Upper lobe of right lung (tissue), 1 donor: ENCODE measurements around the gene TIFAB. TPM values are rescaled to one million over a fixed set of nuclear protein-coding genes. Genes with fewer than 3 reads are reported as not detected.

Experiments used
- ATAC-seq: fragments of 200-7000 bp; cut with Tn5 transposase; one replicate; pipeline ENCODE4 v1.9.1; 2020; ENCODE audit warnings: mild to moderate bottlenecking, moderate library complexity
- DNase-seq: peaks from one replicate; pipeline ENCODE4 v3.0.0-alpha.2; 2020
- H3K27ac ChIP-seq: fragments of 200-600 bp; one replicate; pipeline ENCODE4 v1.8.0; 2022
- H3K27me3 ChIP-seq: fragments of 200-600 bp; one replicate; pipeline ENCODE4 v1.8.0; 2022; ENCODE audit warnings: mild to moderate bottlenecking
- H3K36me3 ChIP-seq: fragments of 200-600 bp; one replicate; pipeline ENCODE4 v1.8.0; 2022
- H3K4me1 ChIP-seq: fragments of 200-600 bp; one replicate; pipeline ENCODE4 v1.8.0; 2022
- H3K4me3 ChIP-seq: fragments of 200-600 bp; one replicate; pipeline ENCODE4 v1.8.0; 2022; ENCODE audit warnings: mild to moderate bottlenecking
- H3K9me3 ChIP-seq: fragments of 200-600 bp; one replicate; pipeline ENCODE4 v1.8.0; 2022
- intact Hi-C: fragments of 100-400 bp; cut with DNase I; formaldehyde crosslinking; loops from one replicate; pipeline ENCODE4 v1.11.0; 2022
- total RNA-seq: library from RNA; stranded (reverse); fragmentation: NEBNext Ultra II Directional; extraction: Animal tissue kit (Norgen Biotek cat#: 25700); gene quantifications from one replicate; pipeline ENCODE4 v1.2.1, GENCODE V29; 2021
- TF ChIP-seq, protein P1 (sequence below): fragments of 200-600 bp; IDR thresholded peaks from one replicate; pipeline ENCODE4 v1.8.0; 2022; ENCODE audit warnings: antibody characterized with exemption
- donor health status: DM: no; HTN: yes; CAD: no; lungs with severe emphysema.

TIFAB gene
- total RNA-seq, 1 donor from 2014 or later, result 0.43 TPM

DNA sequence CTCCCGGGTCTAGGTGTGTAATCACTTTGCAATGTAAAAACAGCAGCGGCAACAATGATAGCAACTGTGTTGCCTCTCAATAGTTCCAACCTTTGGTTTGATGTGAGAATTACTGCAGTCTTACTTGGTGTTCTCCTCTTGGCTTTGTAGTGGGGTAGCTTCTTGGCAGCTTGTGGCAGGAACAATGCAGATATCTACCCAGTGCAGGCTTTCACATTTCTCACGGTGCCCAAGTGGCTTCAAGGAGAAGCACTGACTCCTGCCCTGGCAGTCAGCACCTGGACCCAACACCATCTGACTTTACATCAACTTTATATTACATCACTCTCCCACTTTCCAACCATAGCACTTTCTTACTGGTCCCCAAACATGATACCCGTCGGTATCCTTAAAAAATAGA is 28.4 kb upstream of the TIFAB start:
- no peak overlapping the region for H3K4me3 ChIP-seq
- intact Hi-C loops, result no loop called here
- H3K4me1 ChIP-seq, result no peaks in the 10 kb centered on the region
- no peak overlapping the region for H3K27ac ChIP-seq
- DNase-seq (no peak), ATAC-seq (no peak)
- peaks cover 16% of the 10 kb centered on the region for H3K27me3 ChIP-seq
- H3K36me3 ChIP-seq, result no peaks in the 10 kb centered on the region
- TF ChIP-seq, protein P1, sequence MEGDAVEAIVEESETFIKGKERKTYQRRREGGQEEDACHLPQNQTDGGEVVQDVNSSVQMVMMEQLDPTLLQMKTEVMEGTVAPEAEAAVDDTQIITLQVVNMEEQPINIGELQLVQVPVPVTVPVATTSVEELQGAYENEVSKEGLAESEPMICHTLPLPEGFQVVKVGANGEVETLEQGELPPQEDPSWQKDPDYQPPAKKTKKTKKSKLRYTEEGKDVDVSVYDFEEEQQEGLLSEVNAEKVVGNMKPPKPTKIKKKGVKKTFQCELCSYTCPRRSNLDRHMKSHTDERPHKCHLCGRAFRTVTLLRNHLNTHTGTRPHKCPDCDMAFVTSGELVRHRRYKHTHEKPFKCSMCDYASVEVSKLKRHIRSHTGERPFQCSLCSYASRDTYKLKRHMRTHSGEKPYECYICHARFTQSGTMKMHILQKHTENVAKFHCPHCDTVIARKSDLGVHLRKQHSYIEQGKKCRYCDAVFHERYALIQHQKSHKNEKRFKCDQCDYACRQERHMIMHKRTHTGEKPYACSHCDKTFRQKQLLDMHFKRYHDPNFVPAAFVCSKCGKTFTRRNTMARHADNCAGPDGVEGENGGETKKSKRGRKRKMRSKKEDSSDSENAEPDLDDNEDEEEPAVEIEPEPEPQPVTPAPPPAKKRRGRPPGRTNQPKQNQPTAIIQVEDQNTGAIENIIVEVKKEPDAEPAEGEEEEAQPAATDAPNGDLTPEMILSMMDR, result no peak
- no peaks in the 10 kb centered on the region for H3K9me3 ChIP-seq

DNA sequence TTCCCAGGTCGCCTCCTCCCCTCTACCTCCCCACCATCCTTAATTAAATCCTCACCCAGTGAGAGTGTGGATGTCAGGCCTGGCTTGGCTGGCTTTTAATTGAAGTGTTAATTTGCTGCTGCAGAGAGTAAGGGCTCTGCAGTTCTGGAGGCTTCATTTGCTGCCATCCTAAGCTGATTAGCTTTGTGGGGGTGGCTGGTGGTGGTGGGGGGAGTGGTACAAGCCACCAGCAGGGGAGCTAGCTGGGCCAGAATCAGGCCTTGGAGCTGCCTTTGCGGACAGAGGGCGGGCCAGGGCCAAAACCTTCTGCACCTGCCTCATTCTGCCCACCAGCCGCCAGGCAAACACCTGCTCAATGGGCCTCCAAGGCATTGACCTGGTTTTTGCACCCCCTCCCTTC is 26.8 kb upstream of the TIFAB start:
- peaks cover 13% of the 10 kb centered on the region for H3K27me3 ChIP-seq

DNA sequence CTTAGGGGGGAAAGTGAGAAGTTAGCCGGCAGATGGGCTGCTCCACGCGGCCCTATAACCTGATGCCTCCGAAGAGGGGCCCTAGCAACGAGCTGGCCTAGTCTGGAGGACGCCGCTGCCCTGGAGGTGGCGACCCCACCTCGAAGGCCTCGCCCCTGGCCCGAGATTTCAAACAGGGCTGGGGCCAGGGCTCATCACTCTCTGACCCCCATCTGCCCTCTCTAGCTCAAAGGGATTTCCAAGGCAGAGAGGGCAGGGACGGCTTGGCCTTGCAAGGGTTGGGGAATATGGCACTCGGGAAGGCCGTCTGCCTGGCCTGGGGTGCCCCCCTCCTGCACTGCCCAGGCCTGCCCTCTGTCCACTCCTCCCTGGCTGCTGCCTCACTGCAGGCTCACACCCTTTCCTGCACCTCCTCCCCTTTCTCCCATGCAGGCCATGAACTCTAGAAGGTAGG is 25.5 kb upstream of the TIFAB start:
- no peaks in the 10 kb centered on the region for H3K4me1 ChIP-seq
- no peak overlapping the region for H3K27ac ChIP-seq
- DNase-seq, result no peak
- H3K27me3 ChIP-seq, result peaks cover 13% of the 10 kb centered on the region
- no peak overlapping the region for H3K4me3 ChIP-seq
- TF ChIP-seq, protein P1, result no peak
- H3K9me3 ChIP-seq, result no peaks in the 10 kb centered on the region
- intact Hi-C loops, result no loop called here
- H3K36me3 ChIP-seq, result no peaks in the 10 kb centered on the region
- ATAC-seq, result no peak

More for the DNA sequence above, 26.8 kb upstream of the TIFAB start:
- Histone ChIP-seq H3K9me3 (no peaks in the 10 kb centered on the region), H3K4me3 (no peak overlapping the region), H3K27ac (no peak overlapping the region), H3K4me1 (no peaks in the 10 kb centered on the region), H3K36me3 (no peaks in the 10 kb centered on the region)
- intact Hi-C loops, result no loop called here
- TF ChIP-seq, protein P1, result no peak
- no peak for DNase-seq
- no peak for ATAC-seq

DNA sequence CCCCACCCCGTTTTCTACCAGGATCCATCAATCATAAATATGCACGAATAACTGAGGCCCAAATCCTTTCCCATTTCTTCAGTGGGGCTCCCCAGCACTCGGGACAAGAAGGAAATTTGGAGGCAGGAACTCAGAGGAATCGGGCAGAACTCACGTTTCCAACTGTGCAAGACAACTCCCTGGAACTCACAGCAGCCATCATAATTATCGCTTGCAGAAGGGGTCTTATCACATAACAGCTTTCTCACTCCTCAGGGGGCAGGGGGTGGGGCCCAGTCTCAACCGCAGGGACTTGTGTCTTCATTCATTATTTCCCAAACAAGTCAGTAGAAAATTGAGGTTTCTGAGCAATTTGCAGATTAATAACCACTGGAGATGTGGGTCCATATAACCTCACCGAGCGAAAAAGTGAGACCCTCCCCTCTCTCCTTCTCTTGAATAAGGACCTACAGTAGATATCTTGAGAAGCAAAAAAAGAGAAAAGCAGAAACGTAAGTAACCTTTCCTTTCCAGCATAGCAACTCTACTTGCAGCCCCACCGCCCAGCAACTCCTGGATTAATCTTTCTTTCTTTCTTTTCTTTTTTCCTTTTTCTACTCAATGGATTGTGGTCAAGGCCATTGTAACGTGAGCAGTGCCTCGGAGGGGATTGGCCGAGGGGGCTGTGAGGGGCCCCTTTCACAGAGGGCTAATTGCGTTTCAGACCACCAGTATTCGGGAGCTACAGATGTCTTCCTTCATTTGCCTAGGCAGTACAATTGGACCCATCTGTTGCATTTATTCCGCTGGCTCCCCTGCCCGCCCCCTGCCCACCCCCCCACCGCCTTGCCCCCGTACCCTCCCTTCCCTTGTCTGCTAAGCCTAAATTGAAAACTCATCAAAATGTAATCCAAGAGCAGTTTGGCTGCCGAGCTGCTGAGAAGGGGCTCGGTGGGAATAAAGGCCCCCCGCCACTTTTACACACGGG is 24.7 kb upstream of the TIFAB start:
- no peak overlapping the region for H3K27ac ChIP-seq
- DNase-seq, result no peak
- peaks cover 13% of the 10 kb centered on the region for H3K27me3 ChIP-seq
- ATAC-seq, result no peak
- no peaks in the 10 kb centered on the region for H3K4me1 ChIP-seq
- TF ChIP-seq, protein P1, result no peak
- H3K9me3 ChIP-seq, result no peaks in the 10 kb centered on the region
- H3K36me3 ChIP-seq, result no peaks in the 10 kb centered on the region
- no peak overlapping the region for H3K4me3 ChIP-seq
- intact Hi-C loops, result no loop called here

DNA sequence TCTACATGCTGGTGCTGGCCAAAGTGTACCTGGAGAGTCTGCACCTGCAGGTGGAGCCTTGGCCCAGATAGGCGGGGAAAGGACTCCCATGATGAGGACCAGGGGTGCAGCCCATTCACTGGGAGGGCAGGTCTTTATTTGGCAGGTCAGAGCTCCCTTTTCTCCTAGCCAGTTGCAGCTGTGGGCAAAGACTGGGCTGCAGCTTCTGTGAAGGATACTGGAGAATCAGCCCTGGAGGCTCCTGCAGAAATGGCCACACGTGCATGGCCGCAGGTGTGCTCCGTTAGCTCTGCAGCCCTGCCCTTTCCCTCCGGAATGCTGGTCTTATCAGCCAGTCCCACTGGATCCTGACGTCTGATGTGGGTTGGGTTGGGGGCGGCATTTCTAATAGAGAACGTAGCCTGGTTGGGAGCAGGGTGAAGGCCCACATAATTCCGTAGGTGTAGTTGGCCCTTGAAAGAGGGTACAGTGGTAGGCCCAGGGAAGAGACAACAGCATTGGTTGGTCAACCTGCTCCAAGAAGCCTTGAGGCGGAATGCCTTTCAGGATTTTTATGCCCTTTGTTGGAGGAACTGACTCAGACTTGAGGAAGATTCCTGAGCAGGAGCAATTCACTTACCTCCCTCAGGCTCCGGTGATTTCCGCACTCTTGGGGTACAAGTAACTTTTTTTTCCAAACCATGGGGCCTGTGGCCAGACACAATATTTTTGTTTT is 22.0 kb upstream of the TIFAB start:
- TF ChIP-seq, protein P1, result no peak
- no peaks in the 10 kb centered on the region for H3K4me1 ChIP-seq
- H3K9me3 ChIP-seq, result no peaks in the 10 kb centered on the region
- H3K36me3 ChIP-seq, result no peaks in the 10 kb centered on the region
- no peak for ATAC-seq
- intact Hi-C loops, result no loop called here
- no peak for DNase-seq
- no peak overlapping the region for H3K4me3 ChIP-seq
- H3K27ac ChIP-seq, result no peak overlapping the region
- peaks cover 13% of the 10 kb centered on the region for H3K27me3 ChIP-seq
